Measurements from ENCODE around the gene TSHZ2.
"Not testable (repeated sequence)": the region's sequence is repeated elsewhere in the genome, so short reads cannot be mapped to it uniquely, and the experiment has no call there.

The TSHZ2 gene

GRCh38 chr20:53497246-53497645 lies 525.1 kb downstream of the TSHZ2 start:
- H3K27ac ChIP-seq: no peak overlapping the region
- TF ChIP-seq CTCF (IDR thresholded peaks at IDR 0.05; ENCODE audit: low read depth, low read length, missing control alignments): no peak
- no peaks in the 10 kb centered on the region for H3K36me3 ChIP-seq (replicated peaks)
- no peak overlapping the region for H3K4me3 ChIP-seq (ENCODE audit: low read depth, low read length)
- no peak for DNase-seq
- in situ Hi-C loops (cut with HindIII; ENCODE audit: low pct_ligation_motif_present, low sequenced_read_pairs): no loop called here
- H3K27me3 ChIP-seq (replicated peaks): no peaks in the 10 kb centered on the region

- no peak overlapping the region for H3K4me3 ChIP-seq (ENCODE audit: low read depth, low read length)
- in situ Hi-C loops (cut with HindIII; ENCODE audit: low pct_ligation_motif_present, low sequenced_read_pairs): no loop called here
- no peak for DNase-seq
- TF ChIP-seq CTCF (IDR thresholded peaks at IDR 0.05; ENCODE audit: low read depth, low read length, missing control alignments): no peak
- no peaks in the 10 kb centered on the region for H3K27me3 ChIP-seq (replicated peaks)
- H3K36me3 ChIP-seq (replicated peaks): no peaks in the 10 kb centered on the region
- no peak overlapping the region for H3K27ac ChIP-seq
These were observed 526.2 kb downstream of the TSHZ2 start for GRCh38 chr20:53498341-53498740.

GRCh38 chr20:53500651-53501050 lies 528.5 kb downstream of the TSHZ2 start:
- Histone ChIP-seq H3K27me3 (replicated peaks) (no peaks in the 10 kb centered on the region), H3K27ac (no peak overlapping the region), H3K4me3 (ENCODE audit: low read depth, low read length) (no peak overlapping the region), H3K36me3 (replicated peaks) (no peaks in the 10 kb centered on the region)
- no peak for TF ChIP-seq CTCF (IDR thresholded peaks at IDR 0.05; ENCODE audit: low read depth, low read length, missing control alignments)
- no peak for DNase-seq
- in situ Hi-C loops (cut with HindIII; ENCODE audit: low pct_ligation_motif_present, low sequenced_read_pairs): no loop called here

- in situ Hi-C loops (cut with HindIII; ENCODE audit: low pct_ligation_motif_present, low sequenced_read_pairs): no loop called here
- no peaks in the 10 kb centered on the region for H3K36me3 ChIP-seq (replicated peaks)
- H3K27me3 ChIP-seq (replicated peaks): no peaks in the 10 kb centered on the region
- no peak for TF ChIP-seq CTCF (IDR thresholded peaks at IDR 0.05; ENCODE audit: low read depth, low read length, missing control alignments)
- H3K4me3 ChIP-seq (ENCODE audit: low read depth, low read length): no peak overlapping the region
- no peak for DNase-seq
- no peak overlapping the region for H3K27ac ChIP-seq
These were observed 530.7 kb downstream of the TSHZ2 start for GRCh38 chr20:53502820-53503219.

- no peaks in the 10 kb centered on the region for H3K27me3 ChIP-seq (replicated peaks)
- no peak for TF ChIP-seq CTCF (IDR thresholded peaks at IDR 0.05; ENCODE audit: low read depth, low read length, missing control alignments)
- no peaks in the 10 kb centered on the region for H3K36me3 ChIP-seq (replicated peaks)
- no peak for DNase-seq
- no peak overlapping the region for H3K4me3 ChIP-seq (ENCODE audit: low read depth, low read length)
- H3K27ac ChIP-seq: no peak overlapping the region
- in situ Hi-C loops (cut with HindIII; ENCODE audit: low pct_ligation_motif_present, low sequenced_read_pairs): no loop called here
These were observed 531.4 kb downstream of the TSHZ2 start for GRCh38 chr20:53503517-53503919.

- H3K27ac ChIP-seq; in situ Hi-C loops (cut with HindIII; ENCODE audit: low pct_ligation_motif_present, low sequenced_read_pairs); DNase-seq; H3K27me3 ChIP-seq (replicated peaks); H3K4me3 ChIP-seq (ENCODE audit: low read depth, low read length); H3K36me3 ChIP-seq (replicated peaks): not testable (repeated sequence)
These were observed 531.9 kb downstream of the TSHZ2 start for GRCh38 chr20:53504106-53504505.
